ENCODE measurements around the gene TAS2R3. TPM values are rescaled to one million over a fixed set of nuclear protein-coding genes. Genes with fewer than 3 reads are reported as not detected.
"Not testable (repeated sequence)": the region's sequence is repeated elsewhere in the genome, so short reads cannot be mapped to it uniquely, and the experiment has no call there.

The TAS2R3 gene, protein sequence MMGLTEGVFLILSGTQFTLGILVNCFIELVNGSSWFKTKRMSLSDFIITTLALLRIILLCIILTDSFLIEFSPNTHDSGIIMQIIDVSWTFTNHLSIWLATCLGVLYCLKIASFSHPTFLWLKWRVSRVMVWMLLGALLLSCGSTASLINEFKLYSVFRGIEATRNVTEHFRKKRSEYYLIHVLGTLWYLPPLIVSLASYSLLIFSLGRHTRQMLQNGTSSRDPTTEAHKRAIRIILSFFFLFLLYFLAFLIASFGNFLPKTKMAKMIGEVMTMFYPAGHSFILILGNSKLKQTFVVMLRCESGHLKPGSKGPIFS
- polyA plus RNA-seq (ENCODE audit: insufficient read length in 4 of 4): under 1 TPM; 0.33 to 0.91 (median 0.42) TPM

- DNase-seq (ENCODE audit: low read depth in 4 of 4, low spot score in 3 of 4): no peak
Observed at GRCh38 chr7:141763797-141764196, at the start of gene TAS2R3. TSS of gene TAS2R3 (plus strand) at chr7:141764097. CDS start at chr7:141764159, 62 bp downstream.

DNA sequence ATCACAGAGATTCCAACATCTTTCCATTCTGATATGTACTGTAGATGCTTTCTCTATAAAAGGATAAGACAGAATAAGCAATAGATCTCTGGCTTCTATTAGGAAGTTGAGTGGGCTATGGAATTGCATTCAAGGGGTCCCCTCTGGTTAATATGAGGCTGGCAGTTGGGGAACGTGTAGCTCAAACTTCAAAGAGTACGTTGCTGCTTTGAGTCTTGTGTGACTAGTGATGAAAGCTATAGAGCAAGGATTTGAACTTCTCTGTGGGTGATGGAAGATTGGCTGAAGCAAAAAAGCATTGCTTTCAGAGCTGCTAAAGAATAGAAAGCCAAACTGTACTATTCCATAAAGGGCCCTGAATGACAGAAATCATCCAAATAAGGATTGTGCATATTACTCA lies 49.3 kb upstream of the TAS2R3 start:
- DNase-seq (ENCODE audit: low read depth in 4 of 4, low spot score in 3 of 4): no peak

DNA sequence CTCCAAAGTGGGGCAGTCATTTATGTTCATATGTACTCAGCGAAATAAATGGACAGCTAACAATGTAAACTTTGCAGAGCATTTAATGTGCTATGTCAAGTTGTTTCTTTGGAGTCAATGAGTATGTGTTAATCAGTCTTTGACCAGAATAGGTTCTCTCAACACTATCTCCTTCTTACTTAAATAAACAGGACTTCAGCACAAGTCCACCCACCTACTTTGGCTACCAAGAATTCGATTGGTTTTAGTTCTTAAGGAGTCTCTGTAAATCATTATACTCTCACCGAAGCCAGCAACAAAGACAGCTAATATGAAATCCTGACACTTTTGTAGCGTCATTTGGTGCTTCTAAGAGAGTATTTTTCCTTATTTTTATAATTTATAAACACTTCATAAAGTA lies 48.9 kb upstream of the TAS2R3 start:
- DNase-seq (ENCODE audit: low read depth in 4 of 4, low spot score in 3 of 4): no peak

DNA sequence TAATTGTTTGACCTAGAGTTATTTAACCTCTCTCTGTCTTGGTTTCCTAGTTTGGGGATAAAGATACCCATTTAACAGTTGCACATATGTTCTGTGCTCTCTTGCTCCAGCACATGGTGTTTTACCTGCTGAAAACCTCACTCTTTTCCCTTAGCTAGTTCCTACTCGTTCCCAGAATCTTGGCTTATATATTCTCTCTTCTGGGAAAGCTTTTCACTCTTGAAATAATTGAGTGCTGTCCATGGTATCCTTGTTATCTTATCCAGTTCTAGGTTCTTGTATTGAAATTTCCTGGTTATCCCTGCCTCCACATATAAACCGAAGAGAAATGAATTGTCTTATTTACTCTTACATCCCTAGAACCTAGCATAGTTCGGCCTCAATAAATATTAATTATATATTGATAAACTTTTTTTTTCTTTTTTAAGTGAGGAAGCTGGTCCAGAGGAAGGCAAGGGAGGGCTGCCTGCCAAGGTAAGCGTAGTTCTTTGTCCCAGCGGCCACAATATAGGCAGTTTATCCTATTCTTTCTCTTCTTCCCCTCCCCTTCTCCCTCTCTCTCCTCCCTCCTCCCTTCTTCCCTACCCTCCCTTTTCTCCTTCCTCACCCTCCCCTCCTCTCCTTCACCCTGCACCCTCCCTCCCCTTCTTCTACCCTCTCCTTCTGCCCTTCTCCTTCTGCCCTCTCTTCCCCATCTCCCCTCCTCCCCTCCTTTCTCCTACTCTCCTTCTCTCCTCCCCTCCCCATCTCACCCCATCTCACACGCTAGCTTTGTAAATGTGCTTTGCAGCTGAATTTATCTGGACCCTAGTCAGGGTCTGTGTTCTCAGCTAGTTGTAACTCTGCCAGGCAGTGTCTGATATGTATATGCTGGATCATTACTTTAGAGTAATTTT lies 47.9 kb upstream of the TAS2R3 start:
- DNase-seq (ENCODE audit: low read depth in 4 of 4, low spot score in 3 of 4): no peak

GRCh38 chr7:141717450-141717849 lies 46.4 kb upstream of the TAS2R3 start:
- no peak for DNase-seq (ENCODE audit: low read depth in 4 of 4, low spot score in 3 of 4)

- DNase-seq (ENCODE audit: low read depth in 4 of 4, low spot score in 3 of 4): no peak
Observed at GRCh38 chr7:141722529-141722928, 41.4 kb upstream of the TAS2R3 start.

- no peak for DNase-seq (ENCODE audit: low read depth in 4 of 4, low spot score in 3 of 4)
Observed at GRCh38 chr7:141729020-141729419, 34.9 kb upstream of the TAS2R3 start.

- no peak for DNase-seq (ENCODE audit: low read depth in 4 of 4, low spot score in 3 of 4)
Observed at GRCh38 chr7:141731476-141732149, 32.3 kb upstream of the TAS2R3 start.

DNA sequence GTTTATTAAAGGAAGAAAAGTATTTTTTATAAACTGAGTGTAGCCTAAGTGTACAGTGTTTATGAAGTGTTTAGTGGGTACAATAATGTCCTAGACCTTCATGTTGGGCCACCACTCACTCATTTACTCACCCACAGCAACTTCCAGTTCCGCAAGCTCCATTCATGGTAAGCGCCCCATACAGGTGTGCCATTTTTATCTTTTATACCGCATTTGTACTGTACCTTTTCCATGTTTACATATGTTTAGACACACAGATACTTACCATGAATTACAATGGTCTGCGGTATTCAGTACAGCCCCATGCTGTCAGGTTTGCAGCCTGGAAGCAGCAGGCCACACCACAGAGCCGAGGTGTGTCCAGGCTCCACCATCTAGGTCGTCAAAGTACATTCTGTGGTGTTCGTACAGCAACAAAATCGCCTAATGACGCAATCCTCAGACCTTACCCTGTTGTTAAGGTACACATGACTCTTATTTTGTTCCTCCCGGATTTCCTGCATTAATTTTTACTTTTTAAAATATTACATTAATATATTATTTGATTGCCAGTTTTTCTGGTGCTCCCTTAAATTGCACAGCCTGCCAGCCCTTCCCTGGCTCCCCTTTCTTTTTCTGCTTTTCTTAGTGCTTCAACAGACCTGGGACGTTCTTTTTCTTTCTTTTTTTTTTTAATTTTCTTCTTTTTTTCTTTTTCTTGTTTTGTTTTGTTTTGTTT lies 26.6 kb upstream of the TAS2R3 start:
- peak in 1 of 4 donors; percentile 2 for DNase-seq (ENCODE audit: low read depth in 4 of 4, low spot score in 3 of 4)

DNA sequence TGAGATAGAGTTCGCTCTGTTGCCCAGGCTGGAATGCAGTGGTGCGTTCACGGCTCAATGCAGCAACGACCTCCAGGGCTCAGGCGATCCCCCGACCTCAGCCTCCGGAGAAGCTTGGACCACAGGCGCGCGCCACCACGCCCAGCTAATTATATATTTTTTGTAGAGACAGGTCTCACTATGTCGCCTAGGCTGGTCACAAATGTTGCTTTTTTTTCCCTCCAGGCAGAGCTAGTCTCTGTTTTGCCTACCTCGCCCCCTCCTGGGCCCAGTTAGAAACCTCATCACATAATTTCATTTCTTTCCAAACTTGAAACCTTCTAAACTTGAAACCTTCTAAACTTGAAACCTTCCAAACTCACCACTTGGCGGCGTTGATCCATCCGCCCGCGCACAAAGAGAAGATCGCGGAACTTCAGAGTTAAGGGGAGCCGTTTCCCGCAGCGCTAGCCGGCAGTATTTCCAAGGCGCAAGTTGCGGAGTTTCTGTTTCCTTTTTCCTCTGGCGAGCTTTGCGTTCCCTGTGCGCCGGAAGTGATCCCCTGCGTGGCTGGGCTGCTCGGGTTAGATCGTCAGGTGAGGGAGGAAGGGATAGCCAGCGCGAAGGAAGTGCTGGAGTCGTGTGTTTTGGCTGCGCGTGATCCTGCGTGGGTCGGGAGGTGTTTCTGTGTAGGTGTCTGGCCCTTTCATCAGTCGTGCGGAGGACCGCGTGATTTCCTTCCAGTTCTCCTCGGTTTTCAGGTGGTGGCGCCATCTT lies 25.9 kb upstream of the TAS2R3 start, which contains the start of gene SSBP1:
SSBP1 (plus strand) TSS at position 523 of the 756 bp plus-strand sequence. CDS start 809 bp downstream, outside the sequence.
- peak; percentile 87 to 96 (median 92) for DNase-seq (ENCODE audit: low read depth in 4 of 4, low spot score in 3 of 4)

- DNase-seq (ENCODE audit: low read depth in 4 of 4, low spot score in 3 of 4): no peak
Observed at GRCh38 chr7:141738592-141739013, 25.3 kb upstream of the TAS2R3 start.

DNA sequence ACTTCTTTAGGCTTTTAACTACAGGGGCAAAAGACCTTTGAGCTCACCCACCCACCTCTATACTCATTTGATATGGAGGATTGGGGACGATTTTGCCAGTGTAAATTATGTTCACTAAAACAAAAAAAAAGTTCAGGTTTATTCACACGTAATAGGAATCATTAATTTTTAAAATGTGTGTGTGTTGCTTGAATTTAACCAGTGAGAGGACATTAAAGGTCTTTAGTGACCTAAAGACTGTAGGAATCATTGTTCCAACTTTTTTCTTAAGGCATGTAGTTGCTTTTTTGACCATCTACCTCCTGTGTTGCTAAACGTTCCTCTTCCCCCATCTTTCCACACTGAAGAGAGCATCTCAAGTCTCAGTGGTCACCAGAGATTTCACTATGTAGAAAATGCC lies 24.6 kb upstream of the TAS2R3 start:
- no peak for DNase-seq (ENCODE audit: low read depth in 4 of 4, low spot score in 3 of 4)

- DNase-seq (ENCODE audit: low read depth in 4 of 4, low spot score in 3 of 4): no peak
Observed at GRCh38 chr7:141742229-141742628, 21.7 kb upstream of the TAS2R3 start.

GRCh38 chr7:141744131-141744530 lies 19.8 kb upstream of the TAS2R3 start:
- DNase-seq (ENCODE audit: low read depth in 4 of 4, low spot score in 3 of 4): no peak

- DNase-seq (ENCODE audit: low read depth in 4 of 4, low spot score in 3 of 4): no peak
Observed at GRCh38 chr7:141748396-141748795, 15.5 kb upstream of the TAS2R3 start.

GRCh38 chr7:141751904-141752303 lies 12.0 kb upstream of the TAS2R3 start:
- DNase-seq (ENCODE audit: low read depth in 4 of 4, low spot score in 3 of 4): not testable (repeated sequence)

DNA sequence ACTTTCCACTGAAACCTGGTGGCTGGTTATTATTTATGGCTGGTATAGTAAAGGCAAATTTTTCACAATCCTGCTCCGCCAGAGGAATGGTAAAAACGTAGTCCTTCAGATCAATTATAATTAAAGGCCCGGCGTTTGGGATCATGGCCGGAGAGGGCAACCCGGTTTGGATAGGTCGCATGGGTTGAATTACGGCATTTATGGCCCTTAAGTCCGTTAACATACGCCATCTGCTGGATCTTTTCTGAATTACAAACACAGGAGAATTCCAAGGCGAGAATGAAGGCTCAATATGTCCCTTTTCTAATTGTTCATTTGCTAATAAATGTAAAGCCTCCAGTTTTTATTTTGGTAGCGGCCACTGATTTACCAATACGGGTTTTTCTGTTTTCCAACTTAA lies 11.3 kb upstream of the TAS2R3 start:
- no peak for DNase-seq (ENCODE audit: low read depth in 4 of 4, low spot score in 3 of 4)

DNA sequence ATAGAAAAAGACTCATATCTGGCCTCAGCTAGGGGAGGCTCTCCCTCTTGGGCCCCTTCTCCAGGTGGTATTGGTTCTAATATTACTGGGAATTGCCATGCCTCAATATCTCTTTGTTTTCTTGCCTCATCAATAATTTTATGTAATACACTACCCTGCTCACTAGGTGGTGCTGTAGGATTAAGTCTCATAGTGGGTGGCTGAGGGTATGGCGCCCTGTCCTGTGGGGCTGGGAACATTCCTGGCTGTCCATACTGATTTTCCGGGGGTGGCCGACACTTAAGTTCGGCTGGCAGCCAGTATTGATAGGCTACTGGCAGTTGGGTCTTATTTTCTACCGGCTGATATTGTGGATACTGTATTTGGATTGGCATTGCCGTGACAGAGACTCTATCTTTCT lies 9.0 kb upstream of the TAS2R3 start:
- no peak for DNase-seq (ENCODE audit: low read depth in 4 of 4, low spot score in 3 of 4)

GRCh38 chr7:141770083-141770583 lies 6.2 kb downstream of the TAS2R3 start:
- DNase-seq (ENCODE audit: low read depth in 4 of 4, low spot score in 3 of 4): not testable (repeated sequence)

All from right renal pelvis (tissue), 4 donors.